Activated naive CD8-positive, alpha-beta T cell treated with anti-CD3 and anti-CD28 coated beads, Interleukin-2, amount 50 U/mL, for 24 hours (primary cell): ENCODE data around the gene LATS1.
"Not testable (repeated sequence)": the region's sequence is repeated elsewhere in the genome, so short reads cannot be mapped to it uniquely, and the experiment has no call there.

ENCODE experiments used
- ATAC-seq: fragments of 150-1000 bp; cut with Tn5 transposase; one replicate; pipeline ENCODE4 v1.10.0; 2021
- DNase-seq: peaks from one replicate; pipeline ENCODE4 v3.0.0; 2021
- H3K27ac Mint-ChIP-seq: one replicate; pipeline ENCODE4 v1.8.0; 2021; ENCODE audit warnings: mild to moderate bottlenecking, mixed read lengths
- H3K27me3 Mint-ChIP-seq: one replicate; pipeline ENCODE4 v1.8.0; 2021; ENCODE audit warnings: mixed read lengths
- H3K36me3 Mint-ChIP-seq: one replicate; pipeline ENCODE4 v1.8.0; 2021; ENCODE audit warnings: low read depth, mixed read lengths
- H3K4me1 Mint-ChIP-seq: one replicate; pipeline ENCODE4 v1.8.0; 2021; ENCODE audit warnings: mixed read lengths
- H3K4me3 Mint-ChIP-seq: one replicate; pipeline ENCODE4 v1.8.0; 2021; ENCODE audit warnings: mild to moderate bottlenecking, moderate library complexity, mixed read lengths
- H3K9me3 Mint-ChIP-seq: one replicate; pipeline ENCODE4 v1.8.0; 2021; ENCODE audit warnings: mixed read lengths

LATS1 gene

DNA sequence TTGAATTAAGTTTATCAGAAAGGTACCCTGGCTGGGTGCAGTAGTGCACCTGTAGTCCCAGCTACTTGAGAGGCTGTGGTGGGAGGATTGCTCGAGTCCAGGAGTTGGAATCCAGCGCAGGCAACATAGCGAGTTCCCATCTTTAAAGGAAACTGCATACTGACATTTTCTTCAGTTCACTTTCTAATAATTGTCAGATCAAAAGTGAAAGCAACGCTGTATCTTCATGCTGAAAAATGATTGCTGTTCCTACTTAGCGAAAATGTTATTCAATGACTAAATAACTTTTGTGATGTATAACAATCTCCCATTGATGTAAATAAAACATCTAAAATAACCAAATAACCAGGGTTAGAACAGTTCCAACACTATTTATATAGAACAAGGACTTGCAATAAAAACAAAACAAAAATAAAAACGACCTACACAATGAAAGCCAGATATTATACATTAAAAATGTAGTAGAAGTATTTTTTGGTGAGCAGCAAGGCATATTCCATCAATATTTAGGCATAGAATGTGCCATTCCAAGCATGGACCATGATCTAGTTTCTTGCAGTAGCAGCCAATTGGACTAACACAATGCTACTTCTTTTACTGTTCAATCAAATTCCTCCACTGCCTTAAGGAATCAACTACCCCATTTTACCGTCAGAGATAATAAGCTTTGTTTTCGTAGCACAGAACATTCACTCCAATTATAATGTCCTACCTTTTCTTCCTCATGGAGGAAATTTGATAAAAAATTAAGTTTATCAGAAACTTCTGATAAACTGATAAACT, 1.5 kb downstream of the LATS1 start:
- Mint-ChIP-seq H3K27me3 (no peaks in the 10 kb centered on the region), H3K4me3 (peak overlapping the region; percentile 99), H3K36me3 (peaks cover 10% of the 10 kb centered on the region), H3K9me3 (no peaks in the 10 kb centered on the region), H3K4me1 (peaks cover 42% of the 10 kb centered on the region), H3K27ac (peak overlapping the region; percentile 94)
- no peak for DNase-seq
- no peak for ATAC-seq

DNA sequence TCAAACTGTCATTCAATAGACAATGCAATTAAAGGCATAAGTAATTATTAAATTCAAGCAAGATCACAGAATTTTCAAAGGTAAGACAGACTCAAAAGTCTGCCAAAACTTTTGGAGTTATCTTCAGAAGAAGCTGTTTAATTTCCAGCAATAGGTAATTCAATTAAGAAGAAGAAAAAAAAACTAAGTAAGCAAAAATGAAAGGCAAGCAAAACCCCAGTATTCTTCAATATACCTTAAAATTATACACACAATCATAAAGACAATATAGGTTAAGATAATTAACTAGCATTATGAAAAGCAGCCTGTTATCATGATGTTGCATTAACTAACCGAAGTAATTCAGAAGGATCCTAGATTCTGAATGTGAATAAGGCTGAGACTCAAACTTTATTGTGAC, 3.5 kb downstream of the LATS1 start:
- Mint-ChIP-seq H3K36me3 (peaks cover 10% of the 10 kb centered on the region), H3K9me3 (no peaks in the 10 kb centered on the region), H3K27ac (no peak overlapping the region), H3K4me3 (no peak overlapping the region), H3K27me3 (no peaks in the 10 kb centered on the region), H3K4me1 (peaks cover 55% of the 10 kb centered on the region)
- ATAC-seq = no peak
- no peak for DNase-seq

DNA sequence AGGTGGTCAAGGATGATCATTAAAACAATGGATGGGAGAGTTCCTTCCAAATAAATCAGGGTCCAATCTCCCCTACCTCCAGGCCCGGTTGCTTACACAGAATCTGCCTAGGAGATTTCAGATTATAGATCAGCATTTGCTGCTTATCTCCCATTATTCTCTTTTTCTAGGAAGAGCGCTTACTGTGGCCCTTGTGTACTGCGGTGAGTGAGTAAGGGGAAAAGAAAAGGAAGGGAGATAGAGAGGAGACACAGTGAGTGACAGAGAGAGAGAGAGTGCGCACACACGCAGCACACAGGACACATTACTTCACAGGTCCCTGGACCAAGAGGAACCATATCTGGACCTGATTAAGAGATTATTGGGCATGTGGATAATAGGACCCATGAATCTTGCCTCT, 6.2 kb downstream of the LATS1 start:
- Mint-ChIP-seq H3K27ac (no peak overlapping the region), H3K4me1 (peaks cover 68% of the 10 kb centered on the region), H3K36me3 (peaks cover 10% of the 10 kb centered on the region), H3K9me3 (no peaks in the 10 kb centered on the region), H3K27me3 (no peaks in the 10 kb centered on the region), H3K4me3 (no peak overlapping the region)
- no peak for ATAC-seq
- no peak for DNase-seq

DNA sequence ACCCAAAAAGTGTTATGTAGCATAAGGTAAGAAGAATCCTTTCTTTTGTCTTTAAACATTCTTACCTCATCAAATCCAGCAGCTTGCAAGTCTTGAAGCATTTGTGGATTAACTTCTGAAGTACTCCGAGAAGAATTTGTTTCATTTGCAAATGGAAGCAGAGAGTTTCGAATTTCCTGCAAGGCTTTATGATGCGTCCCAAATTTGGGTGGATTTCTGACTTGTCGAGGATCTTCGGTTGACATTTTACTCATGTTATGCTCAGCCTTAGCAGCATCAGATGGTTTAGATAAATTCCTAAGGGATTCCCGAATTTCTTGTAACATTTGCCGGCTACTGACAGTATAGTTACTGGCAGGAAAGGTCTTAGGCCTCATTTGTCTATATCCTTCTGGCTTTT, 16.2 kb downstream of the LATS1 start:
- no peaks in the 10 kb centered on the region for H3K9me3 Mint-ChIP-seq
- DNase-seq (no peak), ATAC-seq (no peak)
- H3K27ac Mint-ChIP-seq = no peak overlapping the region
- H3K27me3 Mint-ChIP-seq = no peaks in the 10 kb centered on the region
- no peak overlapping the region for H3K4me3 Mint-ChIP-seq
- H3K36me3 Mint-ChIP-seq = peaks cover 16% of the 10 kb centered on the region
- peaks cover 26% of the 10 kb centered on the region for H3K4me1 Mint-ChIP-seq

DNA sequence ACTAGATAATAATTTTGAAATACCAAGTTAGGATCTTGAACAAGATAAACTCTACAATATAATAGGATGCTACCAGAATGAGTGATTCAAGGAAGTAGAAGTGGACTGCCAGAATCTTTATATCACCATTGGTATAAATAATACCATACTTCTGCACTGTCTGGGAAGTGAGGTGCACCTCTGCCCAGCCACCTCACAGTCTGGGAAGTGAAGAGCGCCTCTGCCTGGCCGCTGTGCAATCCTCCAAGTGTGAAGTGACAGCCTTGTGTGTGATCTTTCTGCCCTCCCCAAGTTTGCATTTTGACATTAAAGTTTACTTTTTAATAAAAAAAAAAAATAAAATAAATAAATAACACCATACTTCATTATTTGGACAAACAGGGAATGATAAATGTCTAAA, 18.8 kb downstream of the LATS1 start:
- Mint-ChIP-seq H3K27ac (no peak overlapping the region), H3K4me3 (no peak overlapping the region), H3K4me1 (peaks cover 13% of the 10 kb centered on the region), H3K36me3 (peaks cover 21% of the 10 kb centered on the region), H3K27me3 (no peaks in the 10 kb centered on the region), H3K9me3 (no peaks in the 10 kb centered on the region)
- ATAC-seq = no peak
- DNase-seq = no peak

DNA sequence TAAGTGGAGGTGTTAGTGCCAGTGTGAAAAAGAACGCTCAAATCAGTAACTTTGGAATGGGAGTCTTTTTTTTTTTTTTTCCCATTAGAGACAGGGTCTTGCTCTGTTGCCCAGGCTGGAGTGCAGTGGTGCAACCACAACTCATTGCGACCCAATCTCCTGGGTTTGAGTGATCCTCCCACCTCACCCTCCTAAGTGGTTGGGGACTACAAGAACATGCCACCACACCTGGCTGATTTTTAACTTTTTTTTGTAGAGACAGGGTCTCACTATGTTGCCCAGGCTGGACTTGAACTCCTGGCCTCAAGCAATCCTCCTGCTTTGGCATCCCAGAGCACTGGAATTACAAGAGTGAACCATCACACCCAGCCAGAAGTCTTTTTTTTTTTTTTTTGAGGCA, 19.7 kb downstream of the LATS1 start:
- H3K36me3 Mint-ChIP-seq = peaks cover 23% of the 10 kb centered on the region
- no peak overlapping the region for H3K4me3 Mint-ChIP-seq
- H3K4me1 Mint-ChIP-seq = peaks cover 13% of the 10 kb centered on the region
- no peaks in the 10 kb centered on the region for H3K27me3 Mint-ChIP-seq
- H3K9me3 Mint-ChIP-seq = no peaks in the 10 kb centered on the region
- H3K27ac Mint-ChIP-seq = no peak overlapping the region
- DNase-seq = no peak
- ATAC-seq = no peak

DNA sequence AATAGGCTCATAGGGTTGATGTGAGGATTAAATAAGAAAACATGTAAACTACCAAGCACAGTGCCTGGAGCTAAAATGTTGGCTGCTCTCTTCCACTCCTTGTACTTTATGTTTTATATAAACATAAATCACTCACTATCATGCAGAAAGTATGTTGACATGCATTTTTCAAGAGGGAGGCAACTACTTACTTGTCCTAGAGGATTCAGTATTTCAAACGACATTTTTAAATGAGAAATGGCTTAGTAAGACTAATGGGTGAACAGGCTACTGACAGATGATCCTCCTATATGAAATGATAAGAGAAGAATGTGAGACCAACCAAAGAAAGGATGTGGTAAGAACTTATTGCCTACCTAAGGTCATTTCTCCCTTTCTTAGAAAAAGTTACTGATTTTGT, 21.0 kb downstream of the LATS1 start:
- no peak for DNase-seq
- Mint-ChIP-seq H3K27ac (no peak overlapping the region), H3K36me3 (peaks cover 27% of the 10 kb centered on the region), H3K4me1 (peaks cover 13% of the 10 kb centered on the region), H3K27me3 (no peaks in the 10 kb centered on the region), H3K9me3 (no peaks in the 10 kb centered on the region), H3K4me3 (no peak overlapping the region)
- ATAC-seq = no peak

DNA sequence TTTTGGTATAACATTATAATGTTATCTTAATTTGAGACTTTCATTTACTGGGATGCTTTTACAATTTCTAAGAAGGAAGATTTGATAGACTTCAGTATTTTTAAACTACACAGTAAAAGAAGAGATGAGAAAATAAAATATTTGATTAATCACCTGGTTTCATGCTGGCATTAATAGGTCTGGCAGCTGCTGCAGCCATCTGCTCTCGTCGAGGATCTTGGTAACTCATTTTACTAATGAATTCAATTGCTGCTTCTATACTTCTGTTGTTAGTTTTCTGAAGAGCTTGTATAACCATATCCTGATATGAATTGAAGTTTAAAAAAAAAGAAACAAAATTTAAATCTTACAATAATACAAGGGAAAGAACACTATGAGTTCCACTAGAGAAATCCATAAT, 23.0 kb downstream of the LATS1 start:
- Mint-ChIP-seq H3K36me3 (peaks cover 33% of the 10 kb centered on the region), H3K27ac (no peak overlapping the region), H3K4me3 (no peak overlapping the region), H3K9me3 (no peaks in the 10 kb centered on the region), H3K4me1 (peaks cover 5% of the 10 kb centered on the region), H3K27me3 (no peaks in the 10 kb centered on the region)
- ATAC-seq = no peak
- DNase-seq = no peak

DNA sequence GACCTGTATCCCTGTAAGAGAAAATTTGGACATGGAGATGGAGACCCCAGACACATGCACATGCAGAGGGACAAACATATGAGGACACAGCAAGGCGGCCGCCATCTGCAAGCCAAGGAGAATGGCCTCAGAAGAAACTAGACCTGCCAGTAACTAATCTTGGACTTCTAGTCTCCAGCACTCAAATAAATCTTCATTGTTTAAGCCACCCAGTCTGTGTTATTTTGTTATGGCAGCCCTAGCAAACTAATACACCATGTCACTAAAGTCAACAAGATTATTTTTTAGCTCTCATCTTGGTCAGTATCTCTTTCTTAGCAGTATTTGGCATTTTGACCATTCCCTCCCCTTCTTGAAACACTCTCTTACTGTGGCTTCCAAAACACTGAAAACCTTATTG, 26.7 kb downstream of the LATS1 start:
- Mint-ChIP-seq H3K4me1 (peaks cover 16% of the 10 kb centered on the region), H3K9me3 (no peaks in the 10 kb centered on the region), H3K27me3 (no peaks in the 10 kb centered on the region), H3K27ac (no peak overlapping the region), H3K36me3 (peaks cover 39% of the 10 kb centered on the region), H3K4me3 (no peak overlapping the region)
- DNase-seq (no peak), ATAC-seq (no peak)

DNA sequence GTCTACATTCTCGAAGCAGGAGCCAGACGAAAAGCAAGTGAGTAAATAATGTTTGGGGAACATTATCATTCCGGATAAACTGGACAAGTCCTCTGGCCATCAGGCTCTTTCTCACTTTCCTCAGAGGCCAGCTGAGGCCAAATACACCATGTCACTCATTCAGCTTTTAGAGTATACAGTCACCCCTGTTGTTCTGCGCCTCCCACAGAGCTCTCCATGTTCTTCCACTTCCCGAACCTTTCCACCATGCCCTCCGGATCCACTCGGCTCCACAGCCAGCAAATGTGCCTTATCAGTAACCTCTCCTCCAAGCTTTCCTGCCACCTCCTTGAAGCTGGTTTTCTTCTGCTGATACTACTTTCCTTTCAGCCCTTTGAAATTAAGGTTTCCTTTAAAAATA, 31.7 kb downstream of the LATS1 start:
- Mint-ChIP-seq H3K36me3 (peaks cover 30% of the 10 kb centered on the region), H3K4me3 (no peak overlapping the region), H3K27me3 (no peaks in the 10 kb centered on the region), H3K4me1 (peaks cover 21% of the 10 kb centered on the region), H3K27ac (peak overlapping the region; percentile 78), H3K9me3 (no peaks in the 10 kb centered on the region)
- no peak for ATAC-seq
- DNase-seq = no peak

DNA sequence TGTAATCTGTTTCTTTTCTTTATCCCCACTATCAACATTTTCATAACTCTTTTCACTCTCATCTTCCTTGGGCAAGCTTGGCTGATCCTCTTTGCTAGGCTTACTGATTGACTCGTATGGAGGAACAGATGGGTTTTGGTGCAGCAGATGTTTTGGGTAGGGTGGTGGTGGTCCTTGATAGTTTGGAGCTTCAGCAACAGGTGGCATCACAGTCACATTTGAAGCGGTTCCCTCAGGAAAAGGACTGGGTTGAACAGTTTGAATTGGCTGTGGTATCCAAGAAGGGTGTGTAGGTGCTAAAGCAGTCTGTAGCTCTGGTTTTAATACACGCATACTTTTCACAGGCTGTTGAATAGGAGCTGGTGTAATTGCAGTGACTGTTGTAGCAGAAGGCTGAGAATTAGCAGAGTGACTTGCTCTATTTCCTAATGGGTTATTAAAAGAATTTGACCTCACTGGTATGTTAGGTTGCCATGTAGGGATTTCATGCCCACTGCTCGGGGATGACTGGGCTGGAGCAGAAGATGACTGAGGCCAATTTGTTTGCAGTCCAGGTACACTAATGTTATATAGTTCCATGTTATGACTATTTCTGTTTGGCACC, 34.5 kb downstream of the LATS1 start:
- H3K36me3 Mint-ChIP-seq = peaks cover 33% of the 10 kb centered on the region
- peaks cover 19% of the 10 kb centered on the region for H3K4me1 Mint-ChIP-seq
- H3K27me3 Mint-ChIP-seq = no peaks in the 10 kb centered on the region
- no peak overlapping the region for H3K27ac Mint-ChIP-seq
- DNase-seq (no peak), ATAC-seq (no peak)
- H3K4me3 Mint-ChIP-seq = no peak overlapping the region
- H3K9me3 Mint-ChIP-seq = no peaks in the 10 kb centered on the region

DNA sequence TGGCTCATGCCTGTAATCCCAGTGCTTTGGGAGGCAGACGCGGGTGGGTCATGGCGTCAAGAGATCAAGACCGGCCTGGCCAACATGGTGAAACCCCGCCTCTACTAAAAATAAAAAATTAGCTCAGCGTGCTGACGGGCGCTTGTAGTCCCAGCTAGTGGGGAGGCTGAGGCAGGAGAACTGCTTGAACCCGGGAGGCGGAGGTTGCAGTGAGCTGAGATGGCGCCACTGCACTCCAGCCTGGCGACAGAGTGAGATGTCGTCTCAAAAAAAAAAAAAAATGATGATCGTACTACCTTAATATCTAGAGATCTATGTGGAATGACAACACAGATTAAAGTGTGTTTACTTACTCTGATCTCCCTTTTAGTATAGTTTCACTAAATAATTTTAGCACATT, 36.1 kb downstream of the LATS1 start:
- H3K27me3 Mint-ChIP-seq, DNase-seq, H3K9me3 Mint-ChIP-seq, H3K4me3 Mint-ChIP-seq, ATAC-seq, H3K27ac Mint-ChIP-seq: not testable (repeated sequence)
- peaks cover 39% of the 10 kb centered on the region for H3K36me3 Mint-ChIP-seq
- peaks cover 11% of the 10 kb centered on the region for H3K4me1 Mint-ChIP-seq

DNA sequence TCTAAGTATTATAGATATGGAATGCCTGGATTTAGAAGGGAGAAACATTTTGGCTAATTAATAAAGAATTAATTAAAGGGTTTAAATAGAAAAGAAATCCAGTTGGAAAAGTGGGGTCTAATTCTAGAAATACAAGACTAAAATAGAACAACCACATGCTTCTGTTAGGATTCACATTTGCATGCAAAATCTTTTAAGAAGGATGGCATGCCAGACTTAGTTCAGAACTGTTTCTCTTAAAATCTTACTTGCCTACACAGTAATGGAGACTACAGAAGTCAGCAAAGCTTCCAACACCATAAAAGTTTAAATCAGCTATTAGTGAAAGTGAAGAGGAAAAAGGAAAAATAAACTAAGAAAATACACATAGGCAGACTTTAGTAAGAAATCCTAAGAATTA, 36.7 kb downstream of the LATS1 start:
- no peak for DNase-seq
- Mint-ChIP-seq H3K4me3 (no peak overlapping the region), H3K27me3 (no peaks in the 10 kb centered on the region), H3K36me3 (peaks cover 41% of the 10 kb centered on the region), H3K9me3 (no peaks in the 10 kb centered on the region), H3K27ac (no peak overlapping the region), H3K4me1 (peaks cover 5% of the 10 kb centered on the region)
- no peak for ATAC-seq

DNA sequence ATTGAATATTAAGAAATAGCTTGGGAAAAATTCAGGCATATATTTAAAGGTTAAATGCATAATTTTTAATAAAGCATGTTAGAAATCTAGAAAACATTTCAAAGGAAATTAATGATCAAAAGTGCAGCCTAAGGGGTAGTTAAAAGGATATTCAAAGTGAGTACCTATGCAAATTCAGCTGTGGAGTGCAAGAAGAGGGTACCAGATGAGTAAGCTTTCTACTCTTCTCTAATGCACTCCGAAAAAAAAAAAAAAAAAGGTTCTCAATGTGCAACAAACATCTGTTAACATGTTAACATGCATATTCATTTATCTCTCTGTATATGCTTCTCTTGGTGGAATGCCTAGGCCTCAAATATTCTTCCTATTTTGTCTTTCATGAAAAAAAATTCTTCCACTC, 37.4 kb downstream of the LATS1 start:
- Mint-ChIP-seq H3K4me3 (no peak overlapping the region), H3K27me3 (no peaks in the 10 kb centered on the region), H3K36me3 (peaks cover 40% of the 10 kb centered on the region), H3K27ac (no peak overlapping the region), H3K4me1 (no peaks in the 10 kb centered on the region), H3K9me3 (no peaks in the 10 kb centered on the region)
- DNase-seq (no peak), ATAC-seq (no peak)

DNA sequence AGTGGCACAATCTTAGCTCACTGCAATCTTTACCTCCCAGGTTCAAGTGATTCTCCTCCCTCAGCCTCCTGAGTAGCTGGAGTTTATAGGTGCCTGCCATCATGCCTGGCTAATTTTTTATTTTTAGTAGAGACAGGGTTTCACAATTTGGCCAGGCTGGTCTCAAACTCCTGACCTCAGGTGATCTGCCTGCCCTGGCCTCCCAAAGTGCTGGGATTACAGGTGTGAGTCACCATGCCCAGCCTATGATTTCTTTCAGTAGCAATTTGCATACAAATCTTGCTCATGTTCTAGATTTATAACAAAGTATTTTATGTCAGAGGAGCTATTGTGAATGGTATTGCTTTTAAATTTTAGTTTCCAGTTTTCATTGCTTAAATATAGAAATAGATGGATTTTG, 45.6 kb downstream of the LATS1 start:
- peaks cover 52% of the 10 kb centered on the region for H3K36me3 Mint-ChIP-seq
- not testable (repeated sequence) for DNase-seq, ATAC-seq, H3K4me3 Mint-ChIP-seq, H3K27ac Mint-ChIP-seq, H3K9me3 Mint-ChIP-seq, H3K4me1 Mint-ChIP-seq, H3K27me3 Mint-ChIP-seq
